ENCODE data around the gene RENBP. TPM values are rescaled to one million over a fixed set of nuclear protein-coding genes. Genes with fewer than 3 reads are reported as not detected.

Gene RENBP
- polyA plus RNA-seq, 1 experiment: 0.16 TPM

DNA sequence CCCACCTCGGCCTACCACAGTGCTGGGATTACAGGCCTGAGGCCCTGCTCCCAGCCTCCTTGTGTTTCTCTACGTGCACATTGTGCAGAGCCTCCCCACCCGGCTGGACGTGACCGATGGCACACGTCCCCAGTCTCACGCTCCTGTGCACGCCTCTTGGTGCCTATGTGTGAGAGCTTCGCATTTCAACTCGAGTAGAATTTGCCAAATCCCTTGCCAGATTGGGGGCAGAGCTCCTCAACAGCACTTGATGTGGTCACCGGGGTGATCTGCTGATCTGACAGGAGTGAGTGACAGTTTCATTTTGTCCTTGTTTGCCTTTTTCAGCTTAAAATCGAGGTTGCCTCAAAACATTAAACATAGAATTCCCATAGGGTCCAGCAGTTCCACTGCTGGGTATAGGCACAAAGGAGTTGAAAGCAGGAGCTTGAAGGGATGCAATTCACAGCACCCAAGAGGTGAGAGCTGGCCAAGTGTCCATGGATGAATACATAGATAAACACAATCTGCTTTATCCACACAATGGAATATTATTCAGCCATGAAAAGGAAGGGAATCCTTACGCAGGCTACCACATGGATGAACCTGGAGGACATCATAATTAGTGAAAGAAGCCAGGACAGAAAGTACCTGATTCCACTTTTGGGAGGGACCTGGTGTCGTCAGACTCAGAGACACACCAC lies 45.7 kb upstream of the RENBP start:
- CTCF ChIA-PET: no interaction called here
- no peak overlapping the region for H3K27ac ChIP-seq (ENCODE audit: low read depth, low read length)

DNA sequence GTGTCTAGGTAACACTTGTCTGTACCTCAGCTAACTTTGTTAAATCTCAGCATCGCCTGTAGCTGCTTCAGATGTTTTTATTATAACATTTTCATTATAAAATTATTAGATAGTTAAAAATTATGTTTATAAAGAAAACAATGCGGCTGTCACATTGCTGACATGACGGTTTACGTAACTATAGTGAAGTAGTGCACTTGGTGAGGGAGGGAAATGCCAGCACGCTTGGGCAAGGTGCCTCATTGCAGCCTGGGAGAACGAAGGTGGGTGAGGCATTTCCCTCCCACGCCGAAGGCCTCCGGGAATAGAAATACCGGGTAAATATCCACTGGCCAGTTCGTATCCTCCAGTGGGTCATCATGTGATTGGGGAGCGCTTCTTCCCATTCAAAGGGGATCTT lies 44.0 kb upstream of the RENBP start:
- ChIA-PET POLR2A (no interaction called here), CTCF (no interaction called here)
- Histone ChIP-seq H3K4me3 (ENCODE audit: low read depth, low read length) (no peak overlapping the region), H3K9me3 (ENCODE audit: control insufficient read depth, insufficient read depth, low read length) (no peaks in the 10 kb centered on the region), H3K27me3 (ENCODE audit: control insufficient read depth, insufficient read depth, low read length) (no peaks in the 10 kb centered on the region), H3K27ac (ENCODE audit: low read depth, low read length) (no peak overlapping the region)
- TF ChIP-seq, protein P1, sequence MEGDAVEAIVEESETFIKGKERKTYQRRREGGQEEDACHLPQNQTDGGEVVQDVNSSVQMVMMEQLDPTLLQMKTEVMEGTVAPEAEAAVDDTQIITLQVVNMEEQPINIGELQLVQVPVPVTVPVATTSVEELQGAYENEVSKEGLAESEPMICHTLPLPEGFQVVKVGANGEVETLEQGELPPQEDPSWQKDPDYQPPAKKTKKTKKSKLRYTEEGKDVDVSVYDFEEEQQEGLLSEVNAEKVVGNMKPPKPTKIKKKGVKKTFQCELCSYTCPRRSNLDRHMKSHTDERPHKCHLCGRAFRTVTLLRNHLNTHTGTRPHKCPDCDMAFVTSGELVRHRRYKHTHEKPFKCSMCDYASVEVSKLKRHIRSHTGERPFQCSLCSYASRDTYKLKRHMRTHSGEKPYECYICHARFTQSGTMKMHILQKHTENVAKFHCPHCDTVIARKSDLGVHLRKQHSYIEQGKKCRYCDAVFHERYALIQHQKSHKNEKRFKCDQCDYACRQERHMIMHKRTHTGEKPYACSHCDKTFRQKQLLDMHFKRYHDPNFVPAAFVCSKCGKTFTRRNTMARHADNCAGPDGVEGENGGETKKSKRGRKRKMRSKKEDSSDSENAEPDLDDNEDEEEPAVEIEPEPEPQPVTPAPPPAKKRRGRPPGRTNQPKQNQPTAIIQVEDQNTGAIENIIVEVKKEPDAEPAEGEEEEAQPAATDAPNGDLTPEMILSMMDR (IDR thresholded peaks at IDR 0.05; ENCODE audit: low read depth, low read length): no peak
- DNase-seq (ENCODE audit: low read depth, low spot score): no peak

More for the DNA sequence above, 45.7 kb upstream of the RENBP start:
- no peak overlapping the region for H3K4me3 ChIP-seq (ENCODE audit: low read depth, low read length)
- POLR2A ChIA-PET: no interaction called here
- TF ChIP-seq, protein P1 (IDR thresholded peaks at IDR 0.05; ENCODE audit: low read depth, low read length): no peak
- DNase-seq (ENCODE audit: low read depth, low spot score): no peak
- H3K27me3 ChIP-seq (ENCODE audit: control insufficient read depth, insufficient read depth, low read length): no peaks in the 10 kb centered on the region
- no peaks in the 10 kb centered on the region for H3K9me3 ChIP-seq (ENCODE audit: control insufficient read depth, insufficient read depth, low read length)

DNA sequence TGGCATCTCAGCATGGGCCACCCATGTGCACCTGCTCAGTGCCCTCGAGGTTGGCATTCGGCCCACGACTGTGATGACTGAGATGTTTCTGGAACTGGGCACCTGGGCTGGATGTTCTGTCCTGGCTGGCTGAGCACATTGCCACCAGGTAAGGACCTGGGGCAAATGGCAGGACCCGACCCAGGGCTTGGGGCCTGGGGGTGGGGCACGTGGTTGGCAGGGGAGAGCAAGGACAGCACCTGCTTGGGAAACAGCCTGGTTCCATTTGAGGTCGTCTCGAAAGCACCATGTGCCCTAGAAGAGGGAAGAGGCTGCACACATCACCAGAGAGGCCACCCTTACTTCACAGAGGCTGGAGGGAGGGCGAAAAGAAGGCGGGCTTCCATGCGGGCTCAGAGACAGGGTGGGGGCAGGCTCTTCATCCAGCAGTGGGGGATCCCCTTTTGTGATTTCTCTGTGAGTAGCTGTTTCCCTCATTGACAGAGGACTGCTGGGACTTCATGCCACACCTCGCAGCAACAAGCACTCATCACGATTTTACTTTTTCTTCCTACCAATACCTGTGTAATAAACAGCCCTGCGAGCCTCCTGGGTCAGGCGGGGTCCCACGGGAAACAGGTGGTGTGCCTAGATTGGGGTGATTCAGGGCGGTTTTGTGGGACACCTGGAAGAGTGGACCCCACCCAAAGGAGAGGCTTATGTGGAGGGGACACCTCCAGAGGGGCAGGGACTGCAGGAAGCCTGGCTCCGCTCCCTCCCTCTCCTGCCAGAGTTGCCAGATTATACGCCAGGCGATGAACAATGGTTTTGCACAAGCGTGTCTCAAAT lies 40.1 kb upstream of the RENBP start:
- no peak for DNase-seq (ENCODE audit: low read depth, low spot score)
- ChIA-PET CTCF (no interaction called here), POLR2A (no interaction called here)
- Histone ChIP-seq H3K27ac (ENCODE audit: low read depth, low read length) (no peak overlapping the region), H3K9me3 (ENCODE audit: control insufficient read depth, insufficient read depth, low read length) (no peaks in the 10 kb centered on the region; the same call in 1 of the 2 replicates), H3K27me3 (ENCODE audit: control insufficient read depth, insufficient read depth, low read length) (no peaks in the 10 kb centered on the region), H3K4me3 (ENCODE audit: low read depth, low read length) (no peak overlapping the region)
- TF ChIP-seq, protein P1 (IDR thresholded peaks at IDR 0.05; ENCODE audit: low read depth, low read length): no peak

DNA sequence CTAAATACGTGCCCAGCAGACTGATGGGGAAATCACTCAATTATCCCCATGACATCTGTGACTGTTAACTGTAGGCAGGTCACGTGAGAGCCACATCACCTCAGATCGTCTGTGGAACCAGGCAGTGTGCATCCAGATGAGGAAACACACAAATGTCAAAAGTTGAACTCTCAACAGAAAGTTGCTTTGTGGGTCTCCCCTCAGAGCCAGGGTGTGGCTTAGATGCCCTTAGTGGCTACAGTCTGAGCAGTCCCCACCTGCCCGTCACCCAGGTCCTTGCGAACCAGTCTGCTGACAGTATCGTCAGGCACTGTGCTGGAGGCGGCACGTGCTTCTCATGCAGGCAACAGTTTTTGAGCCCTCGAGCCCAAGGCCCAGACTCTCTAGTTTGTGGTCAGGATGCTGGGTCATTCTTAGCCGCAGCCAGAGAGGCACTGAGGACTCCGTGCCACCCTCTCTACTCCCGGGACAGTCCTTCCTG lies 38.9 kb upstream of the RENBP start:
- Histone ChIP-seq H3K27me3 (ENCODE audit: control insufficient read depth, insufficient read depth, low read length) (no peaks in the 10 kb centered on the region), H3K4me3 (ENCODE audit: low read depth, low read length) (no peak overlapping the region), H3K27ac (ENCODE audit: low read depth, low read length) (no peak overlapping the region), H3K9me3 (ENCODE audit: control insufficient read depth, insufficient read depth, low read length) (no peaks in the 10 kb centered on the region; the same call in 1 of the 2 replicates)
- ChIA-PET CTCF (no interaction called here), POLR2A (no interaction called here)
- no peak for DNase-seq (ENCODE audit: low read depth, low spot score)
- TF ChIP-seq, protein P1 (IDR thresholded peaks at IDR 0.05; ENCODE audit: low read depth, low read length): no peak

All from AG04450 (cell line).